GM12864 (cell line): ENCODE results near the gene CENPF.

Experiments
- DNase-seq: peaks from one replicate; pipeline ENCODE4 v3.0.0-alpha.2; 2011; ENCODE audit warnings: low read depth
- H3K4me3 ChIP-seq: 2 replicates; pipeline ENCODE4 v1.5.1; 2011; ENCODE audit warnings: mild to moderate bottlenecking, low read depth, low read length, control low read depth
- CTCF ChIP-seq: IDR thresholded peaks from 2 replicates; pipeline ENCODE4 v1.5.1; 2011; ENCODE audit warnings: low read depth, mild to moderate bottlenecking, moderate library complexity, low read length, control low read depth, inconsistent platforms; ENCODE audit errors: missing control alignments

CENPF gene

GRCh38 chr1:214702556-214702955 is 99.6 kb downstream of the CENPF start:
- no peak overlapping the region for H3K4me3 ChIP-seq
- DNase-seq: no peak
- no peak for TF ChIP-seq CTCF

GRCh38 chr1:214707306-214708087 is 104.5 kb downstream of the CENPF start:
- no peak for DNase-seq
- H3K4me3 ChIP-seq: no peak overlapping the region
- no peak for TF ChIP-seq CTCF

- no peak for TF ChIP-seq CTCF
- DNase-seq: no peak
- H3K4me3 ChIP-seq: no peak overlapping the region
Measured at GRCh38 chr1:214708321-214708955, 105.4 kb downstream of the CENPF start.

GRCh38 chr1:214709241-214709640 is 106.2 kb downstream of the CENPF start:
- no peak overlapping the region for H3K4me3 ChIP-seq
- DNase-seq: no peak
- TF ChIP-seq CTCF: no peak

GRCh38 chr1:214712737-214713136 is 109.7 kb downstream of the CENPF start:
- no peak for TF ChIP-seq CTCF
- no peak overlapping the region for H3K4me3 ChIP-seq
- no peak for DNase-seq
